GM21619 (cell line): ENCODE results near the gene GAS7.

Experiments used
- ATAC-seq: cut with Tn5 transposase; IDR thresholded peaks from one replicate; pipeline ENCODE4 v1.9.1; 2021; ENCODE audit not compliant: unreplicated experiment

The GAS7 gene

GRCh38 chr17:9987779-9988585 lies 210.4 kb downstream of the GAS7 start:
- no peak for ATAC-seq

GRCh38 chr17:9986754-9987382 lies 211.5 kb downstream of the GAS7 start:
- no peak for ATAC-seq

- ATAC-seq = no peak
Measured at GRCh38 chr17:9985646-9986045, 212.8 kb downstream of the GAS7 start.

- no peak for ATAC-seq
Measured at GRCh38 chr17:9984768-9985167, 213.6 kb downstream of the GAS7 start.

GRCh38 chr17:9982159-9982558 lies 216.2 kb downstream of the GAS7 start:
- no peak for ATAC-seq

- ATAC-seq = no peak
Measured at GRCh38 chr17:9981344-9981915, 217.0 kb downstream of the GAS7 start.

GRCh38 chr17:9979463-9979995 lies 218.9 kb downstream of the GAS7 start:
- ATAC-seq = no peak

- ATAC-seq = peak; percentile 59
Measured at GRCh38 chr17:9977180-9977575, 221.2 kb downstream of the GAS7 start.

- ATAC-seq = no peak
Measured at GRCh38 chr17:9976283-9977179, 221.9 kb downstream of the GAS7 start.

- ATAC-seq = no peak
Measured at GRCh38 chr17:9974448-9975381, 223.7 kb downstream of the GAS7 start.

GRCh38 chr17:9973669-9974447 lies 224.5 kb downstream of the GAS7 start:
- ATAC-seq = no peak

- ATAC-seq = no peak
Measured at GRCh38 chr17:9971991-9972390, 226.4 kb downstream of the GAS7 start.

- no peak for ATAC-seq
Measured at GRCh38 chr17:9969301-9969935, 229.0 kb downstream of the GAS7 start.

GRCh38 chr17:9968881-9969280 lies 229.5 kb downstream of the GAS7 start:
- no peak for ATAC-seq

- ATAC-seq = no peak
Measured at GRCh38 chr17:9968008-9968407, 230.4 kb downstream of the GAS7 start.

- no peak for ATAC-seq
Measured at GRCh38 chr17:9959377-9959981, 238.9 kb downstream of the GAS7 start.

GRCh38 chr17:9958586-9959281 lies 239.7 kb downstream of the GAS7 start:
- ATAC-seq = no peak

GRCh38 chr17:9957244-9957643 lies 241.2 kb downstream of the GAS7 start:
- no peak for ATAC-seq
